ENCODE data around the gene NDUFA8.
A peak's percentile ranks its signal among the peaks of the same experiment; 100 is the strongest.

The NDUFA8 gene

DNA sequence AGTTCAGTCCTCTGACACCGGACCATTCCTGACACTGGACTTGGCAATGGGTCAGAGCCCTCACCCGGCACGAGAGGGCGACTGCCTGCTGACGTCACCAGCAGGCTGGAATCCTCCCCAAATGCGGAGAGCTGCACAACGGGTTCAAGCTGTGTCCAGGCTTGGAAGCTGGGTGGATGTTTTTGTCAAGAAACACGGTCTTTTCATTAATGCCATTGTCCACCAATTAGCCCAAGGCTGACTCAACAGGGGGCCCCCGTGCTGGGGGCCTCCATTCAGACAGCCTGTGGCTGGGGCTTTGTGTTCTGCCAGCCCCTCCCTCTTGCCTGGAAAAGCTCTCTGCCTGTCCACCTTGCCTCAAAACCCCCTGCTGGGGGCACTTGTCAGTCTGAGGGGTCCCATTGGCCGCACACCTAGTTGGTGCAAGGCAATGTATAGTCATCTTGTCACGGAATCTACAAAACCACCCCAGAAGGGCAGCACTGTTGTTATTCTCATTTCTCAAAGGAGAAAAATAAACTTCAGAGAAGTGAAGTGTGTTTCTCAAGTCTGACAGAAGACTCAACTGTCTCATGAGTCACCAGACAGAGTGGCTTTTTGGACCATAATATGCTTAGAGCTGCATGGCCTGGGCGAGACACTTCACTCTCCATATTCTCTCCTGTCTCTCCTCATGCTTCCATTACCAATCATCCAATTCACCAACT lies 24.6 kb downstream of the NDUFA8 start:
- no peak for DNase-seq

DNA sequence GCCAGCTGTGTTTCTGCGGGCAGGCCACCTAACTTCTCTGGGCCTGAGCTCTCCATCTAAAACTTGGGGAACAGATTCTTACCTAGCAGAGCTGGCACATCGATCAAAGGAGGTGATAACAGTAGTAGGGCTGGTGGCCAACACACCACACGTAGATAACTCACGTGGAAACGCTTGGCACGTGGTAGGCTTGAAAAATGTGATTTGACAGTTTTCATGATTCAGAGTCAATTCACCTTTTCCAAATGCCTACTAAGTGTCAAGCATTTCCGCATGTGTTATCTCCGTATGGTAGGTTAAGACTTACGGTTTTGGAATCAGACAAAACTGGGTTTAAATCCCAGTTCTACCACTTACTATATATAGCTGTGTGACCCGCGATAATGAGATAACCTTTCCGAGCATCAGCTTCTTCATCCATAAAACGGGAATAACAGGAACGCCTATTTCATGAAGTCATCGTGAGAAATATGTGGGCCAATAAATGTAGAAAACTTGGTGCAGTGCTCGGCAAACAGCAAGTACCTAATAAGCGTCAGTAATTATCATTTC lies 25.5 kb downstream of the NDUFA8 start:
- DNase-seq = no peak

DNA sequence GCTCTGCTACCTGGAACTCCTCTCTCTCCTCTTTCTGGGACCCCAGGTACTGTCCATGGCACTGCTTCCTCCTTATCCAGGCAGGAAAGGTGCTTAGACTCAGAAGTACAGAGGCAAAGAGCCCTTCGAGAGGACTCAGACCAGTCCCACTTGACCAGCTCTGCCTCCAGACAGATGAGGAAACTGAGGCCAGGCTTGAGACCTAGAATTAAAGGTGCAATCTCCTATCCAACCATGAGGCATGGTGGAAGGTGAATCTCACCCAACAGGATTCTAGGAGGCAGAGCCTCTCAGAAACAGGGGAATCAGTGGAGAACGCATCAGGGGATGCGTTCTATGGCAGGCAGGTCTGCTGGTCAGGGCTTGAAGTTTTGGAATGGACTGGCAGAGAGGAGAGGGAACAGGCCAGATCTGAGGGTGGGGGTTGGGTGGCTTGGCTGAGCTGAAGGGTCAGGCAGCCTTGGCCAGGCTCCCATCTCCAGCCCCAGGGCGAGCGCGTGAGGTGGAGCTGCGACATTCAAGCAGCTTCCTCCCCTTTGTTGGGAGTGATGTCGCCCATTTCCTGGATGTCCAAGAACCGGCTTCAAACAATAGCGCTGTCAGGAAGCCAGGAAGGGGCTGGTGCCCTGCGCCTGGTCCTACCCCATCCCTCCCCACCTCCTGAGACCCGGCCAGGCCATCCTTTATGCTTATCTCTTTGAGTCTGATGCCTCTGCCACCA lies 26.2 kb downstream of the NDUFA8 start:
- DNase-seq = no peak

DNA sequence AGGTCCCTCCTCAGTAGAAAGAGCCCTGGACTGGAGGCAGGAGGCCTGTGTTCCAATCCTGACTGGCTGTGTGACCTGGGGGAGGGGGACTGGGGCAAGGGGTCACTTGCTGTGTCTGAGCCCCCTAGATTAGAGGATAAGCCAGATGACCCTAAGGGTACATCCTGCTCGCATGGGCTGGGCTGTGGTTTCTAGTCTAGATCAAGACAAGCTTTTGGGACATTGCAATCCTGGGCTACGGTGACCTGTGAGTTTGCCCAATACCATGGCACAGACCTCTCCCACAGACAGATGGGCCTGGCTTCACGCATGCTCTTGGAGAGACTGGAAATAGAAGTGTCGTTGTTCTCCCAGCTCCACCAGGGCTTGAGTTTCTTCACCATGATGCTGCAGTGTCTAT lies 27.0 kb downstream of the NDUFA8 start:
- DNase-seq = no peak

DNA sequence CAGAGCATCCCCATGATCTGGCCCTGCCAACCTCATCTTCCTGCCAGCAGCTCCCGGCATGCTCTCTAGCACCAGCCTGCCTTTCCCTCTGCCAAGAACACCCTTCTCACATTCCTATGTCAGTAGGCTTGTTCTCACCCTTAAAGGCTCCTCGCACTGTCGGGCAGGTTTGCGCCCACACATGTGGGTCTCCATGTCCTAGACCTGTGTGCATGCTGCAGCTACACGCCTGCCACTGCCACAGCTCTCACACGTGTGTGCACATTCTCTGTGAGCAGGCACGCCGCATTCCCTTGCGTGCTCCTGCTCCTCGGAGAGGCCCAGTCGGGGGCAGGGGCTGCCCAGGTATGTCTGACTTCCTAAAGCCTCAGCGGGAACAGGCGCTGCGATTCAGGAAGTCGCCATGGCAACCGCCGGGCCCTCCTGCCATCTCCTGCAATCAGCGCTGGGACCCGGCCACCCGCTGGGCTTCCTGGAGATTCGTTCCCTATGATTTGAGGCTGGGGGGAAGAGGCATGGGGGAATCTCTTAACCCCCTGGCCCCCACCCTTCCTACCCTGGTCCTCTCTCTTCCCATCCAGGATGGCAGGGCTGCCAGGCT lies 28.1 kb downstream of the NDUFA8 start:
- DNase-seq = no peak

DNA sequence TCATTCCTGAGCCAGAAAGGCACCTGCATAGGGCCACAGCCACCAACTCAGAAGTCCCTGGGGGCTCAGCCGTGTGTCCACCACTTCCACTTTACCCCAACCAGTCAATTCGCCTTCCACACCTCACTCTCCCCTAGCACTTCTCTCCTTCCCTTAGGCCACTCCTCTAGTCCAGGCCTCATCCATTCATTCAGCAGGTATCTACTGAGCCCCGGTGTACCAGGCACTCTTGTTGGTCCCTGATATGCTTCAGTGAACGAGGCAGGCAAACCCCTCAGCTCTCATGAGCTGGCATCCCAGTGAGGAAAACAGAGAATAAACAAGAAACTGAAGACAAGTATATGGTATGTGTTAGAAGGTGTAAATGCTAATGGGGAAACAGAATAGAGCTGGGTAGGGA lies 28.7 kb downstream of the NDUFA8 start:
- no peak for DNase-seq

DNA sequence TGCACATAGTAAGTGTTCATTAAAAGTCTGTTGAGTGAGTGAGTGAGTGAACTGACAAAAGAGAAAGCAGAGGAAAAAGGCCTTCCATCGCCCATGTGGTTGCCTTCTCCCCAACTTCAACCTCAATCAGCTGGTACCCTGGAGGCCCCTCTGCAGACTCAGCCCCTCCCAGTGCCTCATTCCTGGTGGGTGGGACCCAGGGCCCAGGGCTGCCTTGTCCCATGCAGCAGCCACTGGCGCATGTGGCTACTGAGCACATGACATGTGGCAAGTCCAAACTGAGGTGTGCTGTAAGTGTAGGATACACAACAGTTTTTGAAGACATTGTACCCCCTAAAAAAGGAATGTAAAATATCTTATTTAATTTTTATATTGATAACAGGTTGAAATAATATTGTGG lies 29.6 kb downstream of the NDUFA8 start:
- DNase-seq = no peak

DNA sequence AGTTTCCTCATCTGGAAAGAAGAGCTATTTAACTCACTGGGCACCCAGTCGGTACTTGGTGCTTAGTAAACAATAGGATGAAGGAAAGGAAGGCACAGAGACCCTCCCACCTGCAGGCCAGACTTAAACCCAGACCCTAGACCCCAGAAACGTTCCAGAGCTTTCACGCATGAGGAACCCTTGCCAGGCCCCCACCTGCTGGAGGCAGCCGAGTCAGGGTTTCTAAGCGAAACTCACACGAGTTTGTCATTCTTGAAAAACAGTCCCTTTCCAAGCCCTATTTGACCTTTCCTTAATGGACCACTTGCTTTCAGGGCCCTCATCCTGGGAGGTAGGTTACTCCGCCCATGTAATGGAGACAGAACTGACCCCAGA lies 30.6 kb downstream of the NDUFA8 start:
- DNase-seq = no peak

DNA sequence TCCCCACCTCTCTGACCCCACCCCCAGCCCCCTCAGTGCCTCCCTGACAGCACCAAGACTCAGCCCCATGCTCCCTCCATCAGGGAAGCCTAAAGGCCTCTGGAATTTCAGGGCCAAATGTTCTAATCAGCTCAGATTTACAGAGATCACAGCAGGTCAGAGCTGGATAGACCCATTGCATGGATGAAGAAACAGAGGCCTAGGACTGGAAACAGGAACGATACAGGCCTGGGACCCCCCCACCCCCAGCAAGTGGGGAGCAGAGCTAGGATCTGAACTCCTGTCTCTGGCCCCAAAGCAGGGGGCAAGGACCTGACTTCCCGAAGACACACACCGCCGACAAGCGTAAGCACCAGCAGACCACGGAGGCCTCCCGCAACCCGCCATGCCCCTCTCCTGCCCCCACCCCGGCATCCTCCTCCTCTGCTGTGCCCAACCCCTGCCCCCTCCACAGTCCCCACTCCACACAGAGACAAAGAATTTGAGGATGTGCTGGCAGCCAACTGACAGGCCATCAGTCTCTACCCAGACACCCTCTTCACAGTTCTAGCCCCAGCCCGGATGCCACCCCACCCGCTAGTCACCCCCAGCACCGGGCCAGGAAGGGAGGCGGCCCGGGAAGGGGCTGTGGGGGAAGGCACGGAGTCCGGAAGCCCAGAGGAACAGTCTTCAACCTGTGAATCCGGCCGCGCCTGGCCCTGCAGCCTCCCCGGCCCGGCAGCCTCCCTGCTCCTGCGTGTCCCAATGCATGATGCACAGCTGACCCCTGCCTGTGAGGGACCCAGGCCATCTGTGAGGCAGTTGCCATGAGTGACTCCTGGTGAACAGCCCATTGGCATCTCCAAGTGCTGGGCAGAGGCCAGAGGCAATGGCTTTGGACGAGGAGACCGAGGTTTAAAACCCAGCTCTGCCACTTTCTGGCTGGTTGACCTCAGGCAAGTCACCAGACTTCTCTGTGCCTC lies 31.3 kb downstream of the NDUFA8 start:
- no peak for DNase-seq

DNA sequence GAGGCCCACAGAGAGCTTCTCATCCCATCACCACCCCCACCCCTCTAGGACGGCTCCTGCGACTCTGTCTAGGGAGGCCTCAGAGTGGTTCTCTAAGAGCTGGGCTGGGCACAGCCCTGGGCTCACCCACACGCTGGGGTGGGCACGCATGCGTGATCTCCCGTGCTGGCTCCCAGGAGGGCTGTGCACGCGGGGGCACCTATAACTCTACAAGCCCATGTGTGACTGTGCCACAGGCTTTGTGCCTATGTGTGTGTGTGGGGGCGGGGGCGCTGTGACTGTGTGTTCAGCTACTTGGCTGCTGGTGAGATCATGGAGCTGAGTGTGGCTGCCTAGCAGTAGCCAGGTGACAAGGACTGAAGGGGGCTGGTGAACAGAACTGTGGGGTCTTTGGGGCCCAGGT lies 32.2 kb downstream of the NDUFA8 start:
- no peak for DNase-seq

DNA sequence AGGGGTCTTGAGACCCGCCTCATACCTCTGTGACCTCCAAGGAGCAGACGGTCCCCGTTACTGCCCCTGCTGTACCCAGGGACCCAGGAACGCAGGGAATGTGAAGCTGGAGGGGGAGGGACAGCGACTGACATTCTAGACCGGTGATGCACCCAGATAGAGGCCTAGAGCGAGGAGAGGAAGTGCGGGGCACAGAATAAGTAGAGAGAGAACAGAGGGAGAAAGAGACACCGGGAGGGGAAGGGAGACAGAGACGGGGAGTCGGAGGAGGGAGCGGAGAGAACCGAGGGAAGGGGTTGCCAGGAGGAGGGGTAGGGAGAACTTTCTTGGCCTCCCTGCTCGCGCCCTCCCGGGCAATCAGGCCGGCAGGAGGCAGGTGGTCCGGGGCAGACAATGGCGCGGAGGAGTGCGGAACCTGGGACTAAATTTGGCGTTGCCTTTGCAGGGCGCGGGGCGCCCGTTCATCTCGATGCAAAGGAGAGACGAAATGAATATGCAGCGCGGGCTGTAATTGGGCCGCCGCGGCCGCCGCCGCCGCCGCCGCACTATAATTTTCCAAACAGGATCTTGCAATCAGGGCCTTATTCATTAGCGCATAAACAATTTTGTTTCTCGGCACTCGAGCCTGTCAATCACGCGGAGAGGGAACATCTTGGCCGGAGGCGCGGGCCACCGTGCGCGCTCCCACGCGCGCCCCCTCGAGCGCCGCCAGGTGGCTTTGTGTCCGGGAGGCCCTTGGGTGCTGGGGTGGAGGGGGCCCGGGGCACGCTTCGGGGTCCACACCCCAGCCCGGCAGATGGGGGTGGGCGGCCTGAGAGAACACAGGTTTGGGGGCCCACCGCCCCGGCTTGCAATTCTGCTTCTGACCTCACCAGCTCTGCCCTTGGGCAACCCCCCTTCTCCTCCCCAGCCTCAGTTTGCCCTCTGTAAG lies 33.0 kb downstream of the NDUFA8 start:
- no peak for DNase-seq

DNA sequence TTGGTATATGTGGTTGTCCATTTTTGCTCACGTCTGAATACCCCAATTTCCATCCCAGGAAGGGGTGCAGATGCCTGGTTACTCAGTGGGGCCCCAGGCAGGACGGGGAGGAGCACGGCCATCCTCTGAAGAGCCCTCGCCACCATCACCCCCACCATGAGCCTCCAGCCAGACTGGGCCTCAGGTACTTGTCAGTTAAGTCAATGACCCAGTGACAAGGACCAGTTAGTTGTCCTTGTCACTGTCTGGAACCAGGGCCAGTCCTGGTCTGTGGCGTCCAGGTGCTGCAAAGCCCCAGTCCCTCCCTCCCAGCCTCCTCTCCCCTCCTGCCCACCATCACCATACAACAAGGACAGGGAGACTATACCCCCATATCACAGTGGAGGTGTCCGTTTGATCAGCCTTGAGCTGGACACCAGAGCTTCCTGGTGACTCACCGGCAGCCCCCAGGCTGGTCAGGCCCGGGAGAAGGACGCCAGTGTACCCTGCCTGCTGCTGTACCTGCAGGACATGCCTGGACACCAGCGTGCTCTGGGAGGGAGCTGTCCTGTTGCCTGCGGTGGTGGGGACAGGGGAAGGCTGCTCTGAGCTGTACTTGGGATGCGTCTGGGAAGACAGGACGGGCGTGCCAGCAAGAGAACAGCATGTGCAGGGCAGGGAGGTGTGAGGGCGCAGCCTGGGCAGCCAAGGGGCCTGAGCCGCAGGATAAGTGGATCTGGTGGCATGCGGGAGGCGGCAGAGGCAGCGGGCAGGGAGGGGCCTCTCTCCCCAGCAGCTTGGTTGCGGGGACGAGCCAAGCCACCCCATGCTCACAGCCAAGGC lies 33.9 kb downstream of the NDUFA8 start:
- no peak for DNase-seq

DNA sequence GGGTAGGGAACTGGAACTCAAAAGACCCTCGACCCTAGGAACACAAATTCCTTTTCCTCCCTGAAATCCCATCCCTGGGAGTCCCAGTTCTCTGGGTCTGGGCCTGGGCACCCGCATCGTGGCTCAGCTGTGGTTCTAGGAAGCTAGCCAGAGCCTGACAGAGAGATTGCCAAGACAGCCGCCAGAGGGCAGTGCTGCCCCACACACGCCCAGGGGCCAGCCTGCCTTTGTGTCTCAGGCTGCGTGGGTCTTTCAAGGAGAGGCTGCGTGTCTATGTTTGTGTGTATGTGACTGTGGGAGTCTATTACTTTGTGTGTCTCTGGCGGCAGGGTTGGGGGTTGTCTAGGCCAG lies 34.4 kb downstream of the NDUFA8 start:
- DNase-seq = peak; percentile 45 to 66 (median 63)

DNA sequence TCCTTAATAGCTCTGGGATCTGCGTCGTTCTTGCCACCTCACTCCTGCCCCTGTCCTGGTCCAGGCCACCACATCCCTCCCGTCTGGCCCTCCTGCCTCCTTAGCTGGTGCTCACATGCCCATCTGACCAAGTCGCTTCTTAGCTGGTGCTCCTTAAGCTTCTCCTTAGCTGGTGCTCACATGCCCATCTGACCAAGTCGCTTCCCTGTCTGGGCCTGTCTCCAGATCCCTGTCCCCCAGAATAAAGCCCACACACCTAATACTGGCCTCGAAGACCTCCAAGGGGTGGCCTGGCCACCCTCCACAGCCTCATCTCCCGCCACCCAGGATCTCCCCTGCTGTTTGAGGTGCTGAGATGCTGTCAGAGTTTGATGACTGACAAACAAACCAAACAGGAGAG lies 35.1 kb downstream of the NDUFA8 start:
- DNase-seq = no peak

DNA sequence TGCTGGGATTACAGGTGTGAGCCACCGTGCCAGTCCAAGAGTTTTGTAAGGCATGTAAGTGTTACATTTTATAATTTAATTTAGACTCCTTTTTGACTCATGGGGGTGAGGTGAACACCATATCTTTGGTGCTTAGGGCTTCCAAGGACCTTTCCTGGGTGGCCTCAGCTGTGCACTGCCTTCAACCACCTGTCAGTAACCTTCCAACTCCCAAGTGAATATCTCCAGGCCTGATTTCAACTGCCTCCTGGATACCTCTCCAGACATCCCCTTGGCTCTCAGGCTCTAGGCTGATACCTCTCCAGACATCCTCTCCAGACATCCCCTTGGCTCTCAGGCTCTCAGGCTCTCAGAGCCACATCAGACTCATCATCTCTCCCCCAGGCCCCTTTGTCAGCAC lies 35.5 kb downstream of the NDUFA8 start:
- DNase-seq = no peak

DNA sequence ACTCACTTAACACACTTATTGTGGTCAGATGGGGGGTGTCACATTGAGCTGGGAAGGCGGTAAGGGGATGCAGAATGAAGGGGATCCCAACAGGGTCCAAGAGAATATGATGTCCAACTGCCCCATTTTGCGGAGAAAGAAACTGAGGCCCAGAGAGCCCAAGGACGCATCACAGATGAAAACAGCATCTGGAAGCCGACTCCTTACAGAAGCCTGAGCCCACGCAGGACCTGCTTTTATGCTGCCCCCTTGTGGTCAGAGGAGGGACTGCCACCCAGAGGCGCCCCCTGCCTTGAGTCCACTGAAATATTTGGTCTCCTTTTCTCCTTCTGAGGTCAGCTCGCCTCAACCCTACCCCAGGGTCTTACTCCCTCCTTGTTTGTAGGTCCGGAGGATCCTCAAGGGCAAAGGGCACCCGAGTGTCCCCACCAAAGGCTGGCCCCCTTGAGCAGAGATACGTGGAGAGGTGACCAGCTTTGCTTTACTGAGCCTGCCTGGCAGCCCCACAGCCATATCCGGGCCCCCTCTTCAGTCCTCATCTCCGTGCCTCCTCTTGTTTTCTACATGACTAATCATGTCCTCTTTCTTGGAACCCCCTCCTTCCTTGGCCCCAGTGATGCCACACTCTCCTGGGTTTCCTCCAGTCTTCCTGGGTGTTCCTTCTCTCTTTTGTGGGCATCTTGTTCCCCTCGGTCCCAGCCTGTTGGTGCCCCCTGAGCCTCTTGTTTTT lies 36.5 kb downstream of the NDUFA8 start:
- DNase-seq = peak in 4 of 5 donors; percentile 38 to 65 (median 55)

DNA sequence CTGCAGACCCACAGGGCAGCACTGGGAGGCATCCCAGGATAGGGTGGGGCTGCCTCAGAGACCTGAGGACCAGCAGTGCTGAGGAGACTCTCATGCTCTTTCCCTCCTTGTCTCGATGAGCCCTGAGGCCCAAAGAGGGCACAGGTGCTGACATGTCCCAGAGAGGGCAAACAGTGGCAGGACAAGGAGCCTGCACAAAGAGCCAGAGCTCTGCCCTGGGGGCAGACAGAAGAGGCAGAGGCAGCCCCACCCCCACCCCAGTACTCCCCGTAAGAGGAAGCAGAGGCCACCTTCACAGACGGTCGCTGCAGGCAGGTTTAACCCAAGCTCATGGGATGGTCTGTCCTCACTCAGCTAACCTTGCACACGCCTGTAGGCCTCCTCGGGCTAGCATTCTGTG lies 37.1 kb downstream of the NDUFA8 start:
- DNase-seq = no peak

DNA sequence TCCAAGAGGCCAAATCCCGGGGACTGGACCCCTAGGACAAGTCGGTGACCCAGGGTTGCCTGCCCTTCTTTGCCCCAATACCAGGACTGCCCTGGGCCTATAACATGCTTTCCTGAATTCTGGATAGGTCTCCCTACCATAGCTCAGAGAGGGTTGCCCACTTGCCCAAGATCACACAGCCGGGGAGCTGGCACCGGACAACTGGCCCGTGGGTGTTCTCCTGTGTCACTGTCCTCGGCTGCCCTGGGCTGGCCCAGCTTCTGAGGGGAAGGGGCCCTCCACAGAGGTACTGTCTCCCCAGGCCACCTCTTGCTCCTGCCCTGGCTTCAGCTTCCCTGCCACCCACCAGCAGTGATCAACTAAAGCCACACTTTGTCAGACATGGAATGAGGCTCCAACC lies 37.6 kb downstream of the NDUFA8 start:
- DNase-seq = no peak

DNA sequence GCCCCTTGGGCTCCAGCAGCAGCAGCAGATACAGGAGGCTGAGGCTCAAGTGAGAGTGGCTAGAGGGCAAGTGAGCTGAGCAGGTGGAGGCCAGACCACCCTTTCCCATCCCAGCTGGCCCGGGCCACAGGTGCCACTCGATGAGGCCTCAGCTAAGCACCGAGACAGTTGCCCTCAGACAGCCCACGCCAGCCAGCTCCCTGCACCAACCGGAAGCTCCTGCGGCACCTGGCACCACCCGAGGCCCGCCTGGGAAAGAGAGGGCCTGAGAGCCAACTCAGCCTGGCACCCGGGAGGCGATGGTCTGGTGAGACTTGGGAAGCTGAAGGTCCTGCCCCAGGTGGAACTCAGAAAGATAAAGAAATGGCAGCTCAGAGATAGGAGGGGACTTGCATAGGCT lies 38.2 kb downstream of the NDUFA8 start:
- DNase-seq = no peak

Data from T-helper 1 cell (primary cell).